WTC11 (cell line): ENCODE data around the gene SETD7. TPM values are rescaled to one million over a fixed set of nuclear protein-coding genes. Genes with fewer than 3 reads are reported as not detected.

ENCODE experiments used
- ATAC-seq: fragments of 200-7000 bp; cut with Tn5 transposase; 2 replicates; pipeline ENCODE4 v1.10.0; 2021; ENCODE audit warnings: mild to moderate bottlenecking, moderate library complexity
- CTCF ChIA-PET: fragments of 300-600 bp; sonication (Branson Sonifier 250); formaldehyde crosslinking; loops from one replicate; lab custom pipeline; 2021; ENCODE audit warnings: antibody characterized with exemption; lab: Charles Lee
- POLR2A ChIA-PET: fragments of 350-600 bp; sonication (Branson Sonifier 250); formaldehyde crosslinking; loops from one replicate; lab custom pipeline; 2021; ENCODE audit warnings: antibody characterized with exemption; lab: Charles Lee
- DNase-seq: peaks from one replicate; pipeline ENCODE4 v3.0.0; 2021; ENCODE audit warnings: low spot score
- H3K27ac Mint-ChIP-seq: 2 replicates; pipeline ENCODE4 v1.8.0; 2021; ENCODE audit warnings: mixed read lengths
- H3K27me3 Mint-ChIP-seq: 2 replicates; pipeline ENCODE4 v1.8.0; 2021; ENCODE audit warnings: low read depth, mild to moderate bottlenecking, moderate library complexity, mixed read lengths
- H3K36me3 Mint-ChIP-seq: 2 replicates; pipeline ENCODE4 v1.8.0; 2021; ENCODE audit warnings: mixed read lengths
- H3K4me1 Mint-ChIP-seq: 2 replicates; pipeline ENCODE4 v1.8.0; 2022; ENCODE audit warnings: mixed read lengths
- H3K4me3 Mint-ChIP-seq: 2 replicates; pipeline ENCODE4 v1.8.0; 2021; ENCODE audit warnings: mild to moderate bottlenecking, moderate library complexity, mixed read lengths
- H3K9me3 Mint-ChIP-seq: 2 replicates; pipeline ENCODE4 v1.8.0; 2021; ENCODE audit warnings: mixed read lengths
- ATF3 ChIP-seq: sonication (generic); formaldehyde crosslinking; conservative IDR thresholded peaks from 2 replicates; pipeline ENCODE4 v1.8.1; 2022; ENCODE audit warnings: mild to moderate bottlenecking, missing genetic modification reagents
- ATF6 ChIP-seq: sonication (generic); formaldehyde crosslinking; IDR thresholded peaks from 2 replicates; pipeline ENCODE4 v1.8.1; 2023; ENCODE audit warnings: mild to moderate bottlenecking, missing genetic modification reagents
- ETV6 ChIP-seq: sonication (generic); formaldehyde crosslinking; IDR thresholded peaks from 2 replicates; pipeline ENCODE4 v1.8.1; 2022; ENCODE audit warnings: mild to moderate bottlenecking, missing genetic modification reagents
- FOXP1 ChIP-seq: sonication (generic); formaldehyde crosslinking; IDR thresholded peaks from 2 replicates; pipeline ENCODE4 v1.8.0; 2022; ENCODE audit warnings: missing genetic modification reagents, mild to moderate bottlenecking, moderate library complexity, borderline replicate concordance
- FOXP4 ChIP-seq: sonication (generic); formaldehyde crosslinking; IDR thresholded peaks from 2 replicates; pipeline ENCODE4 v1.8.0; 2022; ENCODE audit warnings: mild to moderate bottlenecking, missing genetic modification reagents
- GABPB1 ChIP-seq: sonication (generic); formaldehyde crosslinking; IDR thresholded peaks from 2 replicates; pipeline ENCODE4 v1.8.1; 2023; ENCODE audit warnings: mild to moderate bottlenecking, missing genetic modification reagents
- GTF2I ChIP-seq: fragments of 250-450 bp; sonication (Bioruptor Pico); conservative IDR thresholded peaks from 2 replicates; pipeline ENCODE4 v1.4.0; 2021; ENCODE audit warnings: mild to moderate bottlenecking
- HMGXB4 ChIP-seq: sonication (generic); formaldehyde crosslinking; IDR thresholded peaks from 2 replicates; pipeline ENCODE4 v1.8.1; 2023; ENCODE audit warnings: mild to moderate bottlenecking, moderate library complexity, missing genetic modification reagents
- JAZF1 ChIP-seq: fragments of 250-450 bp; sonication (Bioruptor Pico); IDR thresholded peaks from 2 replicates; pipeline ENCODE4 v1.9.0; 2021; ENCODE audit warnings: moderate library complexity, mild to moderate bottlenecking, inconsistent platforms
- OVOL2 ChIP-seq: fragments of 250-450 bp; sonication (Bioruptor Pico); IDR thresholded peaks from 2 replicates; pipeline ENCODE4 v1.9.0; 2021; ENCODE audit warnings: mild to moderate bottlenecking, borderline replicate concordance
- PRDM15 ChIP-seq: sonication (generic); formaldehyde crosslinking; IDR thresholded peaks from 2 replicates; pipeline ENCODE4 v1.8.0; 2022; ENCODE audit warnings: missing genetic modification reagents
- RELA ChIP-seq: sonication (generic); formaldehyde crosslinking; IDR thresholded peaks from 2 replicates; pipeline ENCODE4 v1.8.1; 2022; ENCODE audit warnings: missing genetic modification reagents, mild to moderate bottlenecking, borderline replicate concordance
- USF2 ChIP-seq: sonication (generic); formaldehyde crosslinking; IDR thresholded peaks from 2 replicates; pipeline ENCODE4 v1.8.1; 2023; ENCODE audit warnings: mild to moderate bottlenecking, missing genetic modification reagents, moderate library complexity
- ZNF219 ChIP-seq: sonication (generic); formaldehyde crosslinking; IDR thresholded peaks from 2 replicates; pipeline ENCODE4 v1.8.0; 2023; ENCODE audit warnings: missing genetic modification reagents, mild to moderate bottlenecking, borderline replicate concordance
- ZNF281 ChIP-seq: sonication (generic); formaldehyde crosslinking; IDR thresholded peaks from 2 replicates; pipeline ENCODE4 v1.8.0; 2023; ENCODE audit warnings: mild to moderate bottlenecking, missing genetic modification reagents
- ZNF396 ChIP-seq: fragments of 250-450 bp; sonication (Bioruptor Pico); IDR thresholded peaks from 2 replicates; pipeline ENCODE4 v1.8.0; 2021; ENCODE audit warnings: mild to moderate bottlenecking, moderate library complexity, borderline replicate concordance
- ZNF416 ChIP-seq: fragments of 250-450 bp; sonication (Bioruptor Pico); IDR thresholded peaks from 2 replicates; pipeline ENCODE4 v1.9.0; 2021; ENCODE audit warnings: mild to moderate bottlenecking, inconsistent platforms
- total RNA-seq: library from RNA; stranded (reverse); gene quantifications from 3 replicates; pipeline ENCODE4 v1.2.3, GENCODE V29; 2021

SETD7 gene
- total RNA-seq, 1 experiment from 2014 or later = 5.6 TPM

- Mint-ChIP-seq H3K27me3 (no peaks in the 10 kb centered on the region), H3K36me3 (peaks cover 37% of the 10 kb centered on the region), H3K9me3 (peaks cover 38% of the 10 kb centered on the region), H3K27ac (no peak overlapping the region), H3K4me3 (no peak overlapping the region), H3K4me1 (no peaks in the 10 kb centered on the region)
- ChIA-PET POLR2A (no interaction called here), CTCF (interaction anchor here (1.4 kb wide), 1 partner anchor 18 kb away, joined by 3 read pairs; no protein-coding TSS in a partner anchor)
- DNase-seq (no peak), ATAC-seq (no peak)
- TF ChIP-seq RELA (CRISPR knock-in tag) = no peak
- TF ChIP-seq ZNF219 = no peak
- TF ChIP-seq ZNF416 (CRISPR knock-in tag) = no peak
- no peak for TF ChIP-seq HMGXB4 (CRISPR knock-in tag)
- no peak for TF ChIP-seq USF2
- no peak for TF ChIP-seq FOXP4
- TF ChIP-seq ZNF396 = no peak
- TF ChIP-seq GABPB1 (CRISPR knock-in tag) = no peak
- TF ChIP-seq ATF3 = no peak
- TF ChIP-seq OVOL2 (CRISPR knock-in tag) = no peak
- TF ChIP-seq PRDM15 (CRISPR knock-in tag) = no peak
- no peak for TF ChIP-seq ZNF281 (CRISPR knock-in tag)
- no peak for TF ChIP-seq JAZF1 (CRISPR knock-in tag)
Observed at GRCh38 chr4:139470997-139471665, 84.9 kb downstream of the SETD7 start.

GRCh38 chr4:139470295-139470694 is 85.7 kb downstream of the SETD7 start:
- H3K27ac Mint-ChIP-seq = no peak overlapping the region
- peaks cover 37% of the 10 kb centered on the region for H3K36me3 Mint-ChIP-seq
- H3K27me3 Mint-ChIP-seq = no peaks in the 10 kb centered on the region
- DNase-seq (no peak), ATAC-seq (0 out of 2 replicates have a peak, but pooled peaks have one; percentile 20)
- no peak overlapping the region for H3K4me3 Mint-ChIP-seq
- no peaks in the 10 kb centered on the region for H3K4me1 Mint-ChIP-seq
- ChIA-PET POLR2A (no interaction called here), CTCF (interaction anchor here (1.4 kb wide), 1 partner anchor 17 kb away, joined by 3 read pairs; no protein-coding TSS in a partner anchor)
- H3K9me3 Mint-ChIP-seq = peaks cover 38% of the 10 kb centered on the region
- TF ChIP-seq GABPB1 (CRISPR knock-in tag) (no peak), ZNF281 (CRISPR knock-in tag) (no peak), GTF2I (CRISPR knock-in tag) (no peak), ETV6 (no peak), OVOL2 (CRISPR knock-in tag) (no peak), FOXP1 (CRISPR knock-in tag) (no peak), ATF6 (CRISPR knock-in tag) (no peak)
